Measurements from ENCODE around the gene POU2AF3. TPM values are rescaled to one million over a fixed set of nuclear protein-coding genes. Genes with fewer than 3 reads are reported as not detected.

POU2AF3 gene
- total RNA-seq, 1 donor from 2014 or later = 4.2 TPM

GRCh38 chr11:111306321-111306720, 8.0 kb downstream of the POU2AF3 start:
- H3K27ac Mint-ChIP-seq = no peak overlapping the region
- TF ChIP-seq, protein P1, sequence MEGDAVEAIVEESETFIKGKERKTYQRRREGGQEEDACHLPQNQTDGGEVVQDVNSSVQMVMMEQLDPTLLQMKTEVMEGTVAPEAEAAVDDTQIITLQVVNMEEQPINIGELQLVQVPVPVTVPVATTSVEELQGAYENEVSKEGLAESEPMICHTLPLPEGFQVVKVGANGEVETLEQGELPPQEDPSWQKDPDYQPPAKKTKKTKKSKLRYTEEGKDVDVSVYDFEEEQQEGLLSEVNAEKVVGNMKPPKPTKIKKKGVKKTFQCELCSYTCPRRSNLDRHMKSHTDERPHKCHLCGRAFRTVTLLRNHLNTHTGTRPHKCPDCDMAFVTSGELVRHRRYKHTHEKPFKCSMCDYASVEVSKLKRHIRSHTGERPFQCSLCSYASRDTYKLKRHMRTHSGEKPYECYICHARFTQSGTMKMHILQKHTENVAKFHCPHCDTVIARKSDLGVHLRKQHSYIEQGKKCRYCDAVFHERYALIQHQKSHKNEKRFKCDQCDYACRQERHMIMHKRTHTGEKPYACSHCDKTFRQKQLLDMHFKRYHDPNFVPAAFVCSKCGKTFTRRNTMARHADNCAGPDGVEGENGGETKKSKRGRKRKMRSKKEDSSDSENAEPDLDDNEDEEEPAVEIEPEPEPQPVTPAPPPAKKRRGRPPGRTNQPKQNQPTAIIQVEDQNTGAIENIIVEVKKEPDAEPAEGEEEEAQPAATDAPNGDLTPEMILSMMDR (IDR thresholded peaks at IDR 0.05; ENCODE audit: unreplicated experiment) = no peak
- no peak for DNase-seq (ENCODE audit: low spot score, unreplicated experiment)
- H3K9me3 Mint-ChIP-seq (ENCODE audit: low read depth) = no peaks in the 10 kb centered on the region
- peaks cover 44% of the 10 kb centered on the region for H3K27me3 Mint-ChIP-seq
- H3K4me3 Mint-ChIP-seq (ENCODE audit: low read depth) = no peak overlapping the region
- H3K4me1 Mint-ChIP-seq (ENCODE audit: low read depth) = peaks cover 31% of the 10 kb centered on the region
- no peaks in the 10 kb centered on the region for H3K36me3 Mint-ChIP-seq (ENCODE audit: insufficient read depth)

GRCh38 chr11:111307472-111308108, 9.2 kb downstream of the POU2AF3 start:
- H3K4me1 Mint-ChIP-seq (ENCODE audit: low read depth) = peaks cover 27% of the 10 kb centered on the region
- peaks cover 38% of the 10 kb centered on the region for H3K27me3 Mint-ChIP-seq
- no peak overlapping the region for H3K27ac Mint-ChIP-seq
- no peak for DNase-seq (ENCODE audit: low spot score, unreplicated experiment)
- H3K36me3 Mint-ChIP-seq (ENCODE audit: insufficient read depth) = no peaks in the 10 kb centered on the region
- TF ChIP-seq, protein P1 (IDR thresholded peaks at IDR 0.05; ENCODE audit: unreplicated experiment) = no peak
- no peaks in the 10 kb centered on the region for H3K9me3 Mint-ChIP-seq (ENCODE audit: low read depth)
- no peak overlapping the region for H3K4me3 Mint-ChIP-seq (ENCODE audit: low read depth)

DNA sequence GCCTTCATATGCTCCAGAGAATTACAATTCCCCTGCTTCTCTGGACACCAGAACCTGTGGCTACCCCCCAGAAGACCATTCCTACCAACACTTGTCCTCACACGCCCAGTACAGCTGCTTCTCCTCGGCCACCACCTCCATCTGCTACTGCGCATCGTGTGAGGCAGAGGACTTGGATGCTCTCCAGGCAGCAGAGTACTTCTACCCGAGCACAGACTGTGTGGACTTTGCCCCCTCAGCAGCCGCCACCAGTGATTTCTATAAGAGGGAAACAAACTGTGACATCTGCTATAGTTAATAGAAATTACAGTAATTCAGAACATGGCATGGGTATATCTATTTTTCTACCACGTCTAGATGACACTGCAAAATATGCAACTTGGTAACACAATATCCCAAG, 9.8 kb downstream of the POU2AF3 start:
- TF ChIP-seq, protein P1 (IDR thresholded peaks at IDR 0.05; ENCODE audit: unreplicated experiment) = no peak
- Mint-ChIP-seq H3K4me3 (ENCODE audit: low read depth) (no peak overlapping the region), H3K4me1 (ENCODE audit: low read depth) (peaks cover 23% of the 10 kb centered on the region), H3K36me3 (ENCODE audit: insufficient read depth) (no peaks in the 10 kb centered on the region), H3K27ac (no peak overlapping the region), H3K27me3 (peaks cover 38% of the 10 kb centered on the region), H3K9me3 (ENCODE audit: low read depth) (no peaks in the 10 kb centered on the region)
- no peak for DNase-seq (ENCODE audit: low spot score, unreplicated experiment)

DNA sequence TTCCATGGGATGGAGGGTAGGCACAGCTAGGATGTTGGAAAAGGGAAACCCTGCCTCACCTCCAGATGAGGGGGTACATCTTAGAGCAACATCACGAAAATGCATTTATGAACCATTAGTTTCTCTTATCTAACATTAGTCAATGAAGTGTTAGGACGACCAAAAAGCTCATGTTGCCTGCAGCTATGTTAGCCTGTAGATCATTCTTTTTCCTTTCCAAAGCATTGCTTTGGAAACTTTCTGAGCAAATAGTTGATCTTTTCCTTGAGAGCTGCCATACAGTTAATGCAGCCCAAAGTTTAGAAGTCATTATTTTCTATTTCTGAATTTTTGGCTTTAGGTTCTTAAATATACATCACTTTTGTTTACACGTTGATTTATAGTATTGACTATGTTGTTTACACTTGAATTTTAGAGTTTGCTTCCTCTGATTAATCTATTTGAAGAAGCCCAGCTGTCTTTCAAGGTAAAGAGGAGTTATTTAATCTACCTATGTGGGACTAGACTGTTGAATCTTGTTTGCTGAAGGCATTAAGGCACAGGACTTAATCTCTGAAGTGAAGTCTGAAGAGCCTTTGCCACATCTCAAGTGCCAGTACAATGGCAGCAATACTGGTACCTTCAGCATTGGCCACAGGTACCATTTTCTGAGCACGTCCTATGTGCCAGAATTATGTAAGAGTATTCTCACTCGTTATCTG, 11.0 kb downstream of the POU2AF3 start:
- Mint-ChIP-seq H3K36me3 (ENCODE audit: insufficient read depth) (no peaks in the 10 kb centered on the region), H3K27me3 (peaks cover 38% of the 10 kb centered on the region), H3K9me3 (ENCODE audit: low read depth) (peaks cover 2% of the 10 kb centered on the region), H3K4me3 (ENCODE audit: low read depth) (no peak overlapping the region), H3K4me1 (ENCODE audit: low read depth) (peaks cover 18% of the 10 kb centered on the region), H3K27ac (no peak overlapping the region)
- no peak for DNase-seq (ENCODE audit: low spot score, unreplicated experiment)
- TF ChIP-seq, protein P1 (IDR thresholded peaks at IDR 0.05; ENCODE audit: unreplicated experiment) = no peak

DNA sequence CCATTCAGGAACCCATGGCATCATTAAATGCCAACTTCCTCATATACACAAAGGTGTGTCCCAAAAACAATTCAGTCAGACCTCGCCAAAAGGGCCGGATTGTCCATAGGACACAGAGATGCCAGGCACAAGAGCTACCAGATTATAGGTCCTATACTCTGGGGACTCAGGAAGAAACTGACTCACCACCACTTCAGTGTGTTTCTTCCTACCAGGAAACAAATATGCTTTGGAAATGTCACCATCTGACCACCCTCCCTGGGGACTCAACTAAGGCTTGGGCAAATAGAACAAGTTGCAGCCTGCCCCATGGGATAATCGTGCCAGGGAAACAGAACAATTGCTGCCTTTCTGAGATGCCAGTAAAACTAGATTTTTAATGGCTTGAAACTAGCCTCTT, 11.7 kb downstream of the POU2AF3 start:
- TF ChIP-seq, protein P1 (IDR thresholded peaks at IDR 0.05; ENCODE audit: unreplicated experiment) = no peak
- H3K36me3 Mint-ChIP-seq (ENCODE audit: insufficient read depth) = no peaks in the 10 kb centered on the region
- peaks cover 7% of the 10 kb centered on the region for H3K9me3 Mint-ChIP-seq (ENCODE audit: low read depth)
- peaks cover 17% of the 10 kb centered on the region for H3K4me1 Mint-ChIP-seq (ENCODE audit: low read depth)
- no peak overlapping the region for H3K27ac Mint-ChIP-seq
- no peak for DNase-seq (ENCODE audit: low spot score, unreplicated experiment)
- H3K27me3 Mint-ChIP-seq = peaks cover 34% of the 10 kb centered on the region
- no peak overlapping the region for H3K4me3 Mint-ChIP-seq (ENCODE audit: low read depth)
